Measurements from ENCODE around the gene TRPM6.

Gene TRPM6

GRCh38 chr9:74711341-74711740, 176.4 kb downstream of the TRPM6 start:
- no peak for DNase-seq (ENCODE audit: low spot score)

- DNase-seq (ENCODE audit: low spot score), result no peak
Observed at GRCh38 chr9:74697535-74697934, 190.2 kb downstream of the TRPM6 start.

DNA sequence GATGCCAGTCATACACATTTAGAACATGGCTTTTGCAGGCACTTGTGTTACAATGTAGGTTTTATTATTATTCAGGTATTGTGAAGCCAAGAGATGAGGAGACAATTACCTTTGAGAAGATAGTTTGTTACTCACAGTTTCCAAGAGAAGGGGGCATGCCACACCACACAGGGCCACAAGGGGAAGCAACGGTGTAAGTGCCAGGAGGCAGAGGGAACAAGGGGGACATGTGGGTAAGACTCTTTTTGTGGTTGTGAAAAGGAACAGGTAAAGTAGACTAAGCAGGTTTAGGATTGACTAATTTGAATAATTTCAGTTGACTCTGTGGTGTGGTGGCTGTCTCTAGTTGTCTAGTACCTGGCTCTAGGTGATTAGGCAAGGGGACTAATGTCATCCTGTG, 191.2 kb downstream of the TRPM6 start:
- no peak for DNase-seq (ENCODE audit: low spot score)

DNA sequence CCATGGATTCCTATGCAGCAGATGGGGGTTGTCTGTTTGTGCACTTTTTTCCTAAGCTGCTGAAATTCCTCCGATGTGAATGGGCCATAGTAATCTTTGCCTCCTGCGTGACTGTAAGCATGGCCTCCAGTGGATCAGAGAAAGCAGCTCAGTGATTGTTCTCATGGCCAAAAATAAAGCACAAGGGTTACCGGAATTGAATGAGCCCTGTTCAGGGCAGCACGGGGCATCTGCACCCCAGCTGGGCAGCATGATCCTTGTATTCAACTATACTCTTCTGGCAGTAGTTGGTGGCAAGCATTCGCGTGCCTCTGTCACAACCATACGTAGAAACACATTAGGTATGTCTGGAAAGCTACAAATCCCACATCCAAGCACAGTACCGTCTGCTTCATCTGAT, 196.7 kb downstream of the TRPM6 start:
- no peak for DNase-seq (ENCODE audit: low spot score)

- no peak for DNase-seq (ENCODE audit: low spot score)
Observed at GRCh38 chr9:74683322-74683721, 204.4 kb downstream of the TRPM6 start.

- no peak for DNase-seq (ENCODE audit: low spot score)
Observed at GRCh38 chr9:74681906-74682305, 205.8 kb downstream of the TRPM6 start.

- DNase-seq (ENCODE audit: low spot score), result no peak
Observed at GRCh38 chr9:74674077-74674476, 213.6 kb downstream of the TRPM6 start.

Data from pons (tissue), 1 donor.